IMR-90 (cell line): Measurements from ENCODE around the gene BCL2. TPM values are rescaled to one million over a fixed set of nuclear protein-coding genes. Genes with fewer than 3 reads are reported as not detected.
A peak's percentile ranks its signal among the peaks of the same experiment; 100 is the strongest.

ENCODE experiments used
- ATAC-seq: fragments of 200-7000 bp; cut with Tn5 transposase; 2 replicates; pipeline ENCODE4 v1.9.1; 2020; ENCODE audit warnings: low read depth, mild to moderate bottlenecking, moderate library complexity
- BruUV-seq: library from RNA; stranded (reverse); fragments of 400-500 nt; replicated peaks from 2 replicates; lab custom pipeline; 2021; lab: Mats Ljungman, UMichigan
- CTCF ChIA-PET: fragments of 300-600 bp; formaldehyde crosslinking; extraction: SDS; loops from one replicate; lab custom pipeline; 2021; ENCODE audit warnings: antibody characterized with exemption; lab: Yijun Ruan, JAX
- POLR2A ChIA-PET: fragments of 300-600 bp; sonication (Branson Sonifier 250); formaldehyde crosslinking; loops from one replicate; lab custom pipeline; 2022; ENCODE audit warnings: antibody characterized with exemption; ENCODE audit not compliant: unreplicated experiment; lab: Charles Lee
- DNase-seq: peaks from one replicate; pipeline ENCODE4 v3.0.0; 2013
- H2AFZ ChIP-seq: replicated peaks from 2 replicates; pipeline ENCODE3; 2013; ENCODE audit warnings: low read length, mild to moderate bottlenecking; ENCODE audit not compliant: poor library complexity
- H2AK5ac ChIP-seq: 2 replicates; pipeline ENCODE4 v1.6.1; 2013; ENCODE audit warnings: low read depth, low read length, inconsistent platforms
- H2AK9ac ChIP-seq: replicated peaks from 2 replicates; pipeline ENCODE3; 2013; ENCODE audit warnings: mild to moderate bottlenecking, low read depth, low read length, moderate library complexity; ENCODE audit not compliant: poor library complexity
- H2BK120ac ChIP-seq: 2 replicates; pipeline ENCODE4 v1.6.1; 2013; ENCODE audit warnings: low read depth, low read length, inconsistent platforms
- H2BK15ac ChIP-seq: 3 replicates; pipeline ENCODE4 v1.6.1; 2013; ENCODE audit warnings: low read depth, low read length, inconsistent platforms
- H2BK20ac ChIP-seq: 2 replicates; pipeline ENCODE4 v1.6.1; 2013; ENCODE audit warnings: low read depth, mild to moderate bottlenecking, inconsistent platforms, low read length, moderate library complexity
- H2BK5ac ChIP-seq: 2 replicates; pipeline ENCODE4 v1.6.1; 2013; ENCODE audit warnings: mild to moderate bottlenecking, low read depth, low read length, inconsistent platforms; ENCODE audit not compliant: poor library complexity, severe bottlenecking
- H3K14ac ChIP-seq: replicated peaks from 2 replicates; pipeline ENCODE4 v1.6.1; 2013; ENCODE audit warnings: low read depth, low read length, inconsistent platforms
- H3K18ac ChIP-seq: 2 replicates; pipeline ENCODE4 v1.6.1; 2013; ENCODE audit warnings: low read depth, low read length, control low read depth
- H3K23ac ChIP-seq: 2 replicates; pipeline ENCODE4 v1.6.1; 2013; ENCODE audit warnings: low read depth, low read length, inconsistent platforms
- H3K27ac ChIP-seq: 2 replicates; pipeline ENCODE4 v1.5.1; 2013; ENCODE audit warnings: mild to moderate bottlenecking, control low read depth, low read length; ENCODE audit not compliant: insufficient read depth
- H3K27me3 ChIP-seq: 2 replicates; pipeline ENCODE4 v1.6.1; 2013; ENCODE audit warnings: low read length; ENCODE audit not compliant: control insufficient read depth, insufficient read depth
- H3K36me3 ChIP-seq: 2 replicates; pipeline ENCODE4 v1.6.1; 2013; ENCODE audit warnings: low read length, mixed read lengths; ENCODE audit not compliant: control insufficient read depth, insufficient read depth
- H3K4ac ChIP-seq: 2 replicates; pipeline ENCODE4 v1.6.1; 2013; ENCODE audit warnings: low read depth, low read length, inconsistent platforms
- H3K4me1 ChIP-seq: 2 replicates; pipeline ENCODE4 v1.6.1; 2013; ENCODE audit warnings: low read length, mixed read lengths; ENCODE audit not compliant: control insufficient read depth, insufficient read depth
- H3K4me2 ChIP-seq: 2 replicates; pipeline ENCODE4 v1.6.1; 2013; ENCODE audit warnings: low read depth, mild to moderate bottlenecking, control low read depth, low read length, moderate library complexity
- H3K4me3 ChIP-seq: 2 replicates; pipeline ENCODE4 v1.5.1; 2013; ENCODE audit warnings: low read depth, mild to moderate bottlenecking, control low read depth, low read length, moderate library complexity; ENCODE audit not compliant: insufficient read depth
- H3K56ac ChIP-seq: 2 replicates; pipeline ENCODE4 v1.6.1; 2013; ENCODE audit warnings: low read length, inconsistent platforms; ENCODE audit not compliant: insufficient read depth; ENCODE audit errors: extremely low read depth
- H3K79me1 ChIP-seq, 2 experiments: 2 replicates each; pipeline ENCODE4 v1.6.1; 2013; ENCODE audit warnings: low read length in 2 of 2, inconsistent platforms in 1 of 2, low read depth in 1 of 2
- H3K9ac ChIP-seq: 2 replicates; pipeline ENCODE4 v1.6.1; 2013; ENCODE audit warnings: low read depth, low read length, control low read depth
- H3K9me1 ChIP-seq: 2 replicates; pipeline ENCODE4 v1.6.1; 2013; ENCODE audit warnings: low read length, inconsistent platforms; ENCODE audit not compliant: insufficient read depth
- H3K9me3 ChIP-seq: 2 replicates; pipeline ENCODE4 v1.6.1; 2013; ENCODE audit warnings: low read length; ENCODE audit not compliant: control insufficient read depth, insufficient read depth
- H4K20me1 ChIP-seq: 2 replicates; pipeline ENCODE4 v1.6.1; 2013; ENCODE audit warnings: low read length, inconsistent platforms; ENCODE audit not compliant: insufficient read depth
- H4K5ac ChIP-seq: 2 replicates; pipeline ENCODE4 v1.6.1; 2013; ENCODE audit warnings: mild to moderate bottlenecking, low read depth, low read length, control low read depth
- H4K8ac ChIP-seq, 2 experiments: 2 replicates each; pipeline ENCODE4 v1.6.1; 2013; ENCODE audit warnings: low read depth in 2 of 2, low read length in 2 of 2, control low read depth in 1 of 2, inconsistent platforms in 1 of 2
- H4K91ac ChIP-seq: 2 replicates; pipeline ENCODE4 v1.6.1; 2013; ENCODE audit warnings: low read depth, low read length, inconsistent platforms; ENCODE audit not compliant: insufficient read depth
- FOS ChIP-seq: fragments of 150-350 bp; IDR thresholded peaks from 2 replicates; pipeline ENCODE4 v1.6.1; 2016; ENCODE audit warnings: low read depth, low read length
- MXI1 ChIP-seq: IDR thresholded peaks from 2 replicates; pipeline ENCODE4 v1.6.1; 2012; ENCODE audit warnings: low read depth, mild to moderate bottlenecking, low read length, moderate library complexity, borderline replicate concordance
- RAD21 ChIP-seq: IDR thresholded peaks from 2 replicates; pipeline ENCODE4 v1.6.1; 2012; ENCODE audit warnings: low read length, improper control_type of control experiment
- SMC3 ChIP-seq: fragments of 150-350 bp; IDR thresholded peaks from 2 replicates; pipeline ENCODE4 v1.6.1; 2016; ENCODE audit warnings: low read depth, mild to moderate bottlenecking, antibody characterized with exemption, low read length, moderate library complexity
- WGBS, 2 experiments: methylation state at CpG; one replicate each; pipeline versions ENCODE4 v1.1.5 to v1.1.7; 2013; ENCODE audit warnings: missing lambda C conversion rate in 2 of 2; ENCODE audit not compliant: insufficient read length in 1 of 2; ENCODE audit errors: extremely low coverage in 2 of 2; 5-methylcytosine and 5-hydroxymethylcytosine counted together
- dilution Hi-C: fragments of 300-500 bp; cut with HindIII; formaldehyde crosslinking; loops from one replicate; pipeline ENCODE4 v1.14.3; 2018; ENCODE audit warnings: low sequenced_read_pairs; ENCODE audit not compliant: unreplicated experiment
- in situ Hi-C: fragments of 300-500 bp; cut with MboI; formaldehyde crosslinking; loops from 3 replicates; pipeline ENCODE4 v1.14.3; 2019; ENCODE audit warnings: low sequenced_read_pairs, inconsistent platforms, mixed read lengths
- intact Hi-C: fragments of 100-400 bp; cut with micrococcal nuclease; formaldehyde crosslinking; loops from 2 replicates; pipeline ENCODE4 v1.10.0; 2022
- polyA plus RNA-seq, 3 experiments: library from polyadenylated mRNA; depleted of rRNA; stranded (reverse); fragments of >200 nt; gene quantifications; 2 replicates each; pipeline ENCODE4 v1.2.3, GENCODE V29; 2012; ENCODE audit warnings: low replicate concordance in 1 of 3
- total RNA-seq: library from RNA; depleted of rRNA; stranded (reverse); fragments of >200 nt; gene quantifications from 2 replicates; pipeline ENCODE4 v1.2.3, GENCODE V29; 2012
- TF ChIP-seq, protein P1 (sequence below): fragments of 150-350 bp; IDR thresholded peaks from 2 replicates; pipeline ENCODE4 v1.6.1; 2017; ENCODE audit warnings: mild to moderate bottlenecking, antibody characterized with exemption, low read length, low read depth

BCL2 gene
- total and polyA plus RNA-seq, 2 of the 4 experiments (the other 2 are of a cell fraction) = 0.24 to 0.54 TPM

DNA sequence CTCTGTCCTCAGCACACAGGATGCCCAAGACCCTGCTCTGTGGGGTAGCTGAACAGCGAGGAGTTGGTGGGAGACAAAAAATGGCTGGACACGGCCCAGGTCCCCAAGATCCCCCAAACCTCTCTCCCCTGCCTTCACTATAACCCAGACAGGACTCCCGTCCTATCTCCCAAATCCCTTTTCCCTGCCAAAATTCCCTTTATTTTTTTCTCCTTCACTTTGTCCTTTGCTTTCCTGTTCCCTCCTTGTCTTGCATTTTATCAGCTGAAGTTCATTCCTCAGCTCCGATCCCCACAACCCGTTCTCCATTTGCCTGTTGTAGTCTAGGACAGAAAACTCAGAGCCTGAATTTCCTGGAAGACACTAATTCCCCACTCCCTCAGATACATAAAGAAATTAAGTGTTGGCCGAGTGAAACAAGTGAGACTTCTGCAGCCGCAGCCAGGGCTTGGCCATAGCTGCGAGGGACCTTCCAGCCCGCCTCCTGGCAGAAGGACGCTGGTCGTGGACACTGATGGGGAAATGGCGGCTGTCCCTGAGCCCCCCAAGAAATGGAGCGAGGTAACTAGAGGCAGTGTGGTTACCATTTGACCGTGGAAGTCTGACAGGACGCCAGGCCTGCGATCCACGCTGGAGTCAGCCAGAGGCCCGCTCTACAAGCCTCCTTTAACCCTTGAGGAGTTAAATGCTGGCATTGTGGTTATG, 173.6 kb downstream of the BCL2 start:
- Histone ChIP-seq H3K27ac (no peak overlapping the region), H3K56ac (no peak overlapping the region), H2BK120ac (no peak overlapping the region), H3K18ac (no peak overlapping the region), H2BK5ac (no peak overlapping the region), H4K91ac (no peak overlapping the region), H3K36me3 (no peaks in the 10 kb centered on the region), H2BK15ac (no peak overlapping the region), H2AK5ac (no peak overlapping the region), H3K23ac (no peak overlapping the region), H4K5ac (no peak overlapping the region), H3K4me2 (no peak overlapping the region), H2AK9ac (no peak overlapping the region), H3K79me1 (no peaks in the 10 kb centered on the region), H3K9me3 (no peaks in the 10 kb centered on the region), H2BK20ac (no peak overlapping the region), H3K27me3 (peaks cover 14% of the 10 kb centered on the region), H2AFZ (peak overlapping the region; percentile 16), H3K4me3 (no peak overlapping the region), H3K9ac (no peak overlapping the region), H4K20me1 (no peaks in the 10 kb centered on the region), H3K4ac (no peak overlapping the region), H3K14ac (no peak overlapping the region), H3K9me1 (no peaks in the 10 kb centered on the region), H3K4me1 (peaks cover 2% of the 10 kb centered on the region; the same call in 1 of the 2 replicates), H4K8ac (no peak overlapping the region)
- intact Hi-C loops = no loop called here
- TF ChIP-seq SMC3 = no peak
- TF ChIP-seq MXI1 = no peak
- TF ChIP-seq, protein P1, sequence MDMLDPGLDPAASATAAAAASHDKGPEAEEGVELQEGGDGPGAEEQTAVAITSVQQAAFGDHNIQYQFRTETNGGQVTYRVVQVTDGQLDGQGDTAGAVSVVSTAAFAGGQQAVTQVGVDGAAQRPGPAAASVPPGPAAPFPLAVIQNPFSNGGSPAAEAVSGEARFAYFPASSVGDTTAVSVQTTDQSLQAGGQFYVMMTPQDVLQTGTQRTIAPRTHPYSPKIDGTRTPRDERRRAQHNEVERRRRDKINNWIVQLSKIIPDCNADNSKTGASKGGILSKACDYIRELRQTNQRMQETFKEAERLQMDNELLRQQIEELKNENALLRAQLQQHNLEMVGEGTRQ = no peak
- no peak for TF ChIP-seq FOS
- no peak for TF ChIP-seq RAD21
- CTCF ChIA-PET = no interaction called here
- in situ Hi-C loops = no loop called here
- POLR2A ChIA-PET = no interaction called here
- dilution Hi-C loops = no loop called here
- ATAC-seq (no peak), DNase-seq (no peak)
- BruUV-seq = no TSS peak
- 45% methylated on average over 6 of the region's 18 CpGs; no CpG with 5 or more reads in 1 of the 2 experiments for WGBS, 2 experiments
